Adrenal gland (tissue), 5 donors: Measurements from ENCODE around the gene KIF11.
A peak's percentile ranks its signal among the peaks of the same experiment; 100 is the strongest.

Experiments
- POLR2A ChIP-seq, 2 donors: fragments of 450-650 bp; IDR thresholded peaks; one replicate each; pipeline ENCODE4 v1.6.1; 2017; ENCODE audit warnings: antibody characterized with exemption in 2 of 2, mild to moderate bottlenecking in 2 of 2, moderate library complexity in 1 of 2
- TF ChIP-seq, protein P1 (sequence below), 6 experiments: fragments of 450-650 bp in 4 of 6; fragments of 200-600 bp in 2 of 6; sonication (generic) in 1 of 6; IDR thresholded peaks; 1 replicate in 5 of 6; 2 replicates in 1 of 6; pipeline versions ENCODE4 v1.5.1 to v1.8.0; 2016 to 2021; ENCODE audit warnings: antibody characterized with exemption in 6 of 6, mild to moderate bottlenecking in 2 of 6, moderate library complexity in 1 of 6
- donor health status: DM: no; HTN: no; CAD: no.

DNA sequence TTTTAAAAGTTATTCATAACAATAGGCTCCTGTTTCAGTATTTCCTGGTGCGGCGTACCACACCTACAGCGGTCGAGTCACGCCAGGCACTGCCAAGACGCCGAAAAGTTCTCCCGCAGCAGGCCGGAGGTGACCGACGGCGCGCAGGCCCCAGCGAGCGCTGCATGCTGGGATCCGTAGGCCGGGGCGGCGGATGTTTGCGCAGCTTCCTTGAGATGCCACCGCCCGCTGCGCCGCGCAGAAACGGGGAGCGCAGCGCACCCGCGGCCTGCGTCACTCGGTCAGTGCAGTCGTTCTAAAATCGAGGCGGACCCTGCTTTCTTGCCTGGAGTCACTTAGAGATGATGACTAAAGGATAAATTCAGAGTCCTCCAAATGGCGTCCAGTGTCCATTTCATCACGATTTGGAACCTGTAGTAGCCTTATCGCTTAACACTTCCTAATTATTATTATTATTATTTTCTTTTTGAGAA lies 1.3 kb upstream of the KIF11 start:
- TF ChIP-seq, protein P1, sequence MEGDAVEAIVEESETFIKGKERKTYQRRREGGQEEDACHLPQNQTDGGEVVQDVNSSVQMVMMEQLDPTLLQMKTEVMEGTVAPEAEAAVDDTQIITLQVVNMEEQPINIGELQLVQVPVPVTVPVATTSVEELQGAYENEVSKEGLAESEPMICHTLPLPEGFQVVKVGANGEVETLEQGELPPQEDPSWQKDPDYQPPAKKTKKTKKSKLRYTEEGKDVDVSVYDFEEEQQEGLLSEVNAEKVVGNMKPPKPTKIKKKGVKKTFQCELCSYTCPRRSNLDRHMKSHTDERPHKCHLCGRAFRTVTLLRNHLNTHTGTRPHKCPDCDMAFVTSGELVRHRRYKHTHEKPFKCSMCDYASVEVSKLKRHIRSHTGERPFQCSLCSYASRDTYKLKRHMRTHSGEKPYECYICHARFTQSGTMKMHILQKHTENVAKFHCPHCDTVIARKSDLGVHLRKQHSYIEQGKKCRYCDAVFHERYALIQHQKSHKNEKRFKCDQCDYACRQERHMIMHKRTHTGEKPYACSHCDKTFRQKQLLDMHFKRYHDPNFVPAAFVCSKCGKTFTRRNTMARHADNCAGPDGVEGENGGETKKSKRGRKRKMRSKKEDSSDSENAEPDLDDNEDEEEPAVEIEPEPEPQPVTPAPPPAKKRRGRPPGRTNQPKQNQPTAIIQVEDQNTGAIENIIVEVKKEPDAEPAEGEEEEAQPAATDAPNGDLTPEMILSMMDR (IDR thresholded peaks at IDR 0.05) = peak in 2 of 6 experiments; percentile 5 to 27
- peak; percentile 35 to 88 for TF ChIP-seq POLR2A (IDR thresholded peaks at IDR 0.05)
